Liver (tissue), 9 donors: ENCODE measurements around the gene WWOX. TPM values are rescaled to one million over a fixed set of nuclear protein-coding genes. Genes with fewer than 3 reads are reported as not detected.

Experiments
- DNase-seq: peaks from one replicate; pipeline ENCODE4 v3.0.0-alpha.2; 2017; ENCODE audit warnings: low spot score
- H3K27ac ChIP-seq, 2 donors: one replicate each; pipeline ENCODE4 v1.7.0; 2013; ENCODE audit warnings: inconsistent platforms in 2 of 2, low read length in 2 of 2, control low read depth in 1 of 2, low read depth in 1 of 2, mild to moderate bottlenecking in 1 of 2
- H3K27me3 ChIP-seq, 4 donors: one replicate each; pipeline versions ENCODE4 v1.6.1 to v1.7.0; 2013; ENCODE audit warnings: low read length in 3 of 4, inconsistent platforms in 1 of 4, mild to moderate bottlenecking in 1 of 4, moderate library complexity in 1 of 4; ENCODE audit not compliant: control insufficient read depth in 4 of 4, insufficient read depth in 4 of 4
- H3K36me3 ChIP-seq, 4 donors: one replicate each; pipeline versions ENCODE4 v1.6.1 to v1.7.0; 2013; ENCODE audit warnings: low read length in 3 of 4, mild to moderate bottlenecking in 3 of 4, low read depth in 1 of 4, moderate library complexity in 1 of 4; ENCODE audit not compliant: control insufficient read depth in 4 of 4, insufficient read depth in 3 of 4
- H3K4me1 ChIP-seq, 4 donors: one replicate each; pipeline versions ENCODE4 v1.6.1 to v1.7.0; 2013; ENCODE audit warnings: low read length in 3 of 4, mild to moderate bottlenecking in 3 of 4, moderate library complexity in 1 of 4; ENCODE audit not compliant: control insufficient read depth in 4 of 4, insufficient read depth in 4 of 4
- H3K4me3 ChIP-seq, 3 donors: one replicate each; pipeline versions ENCODE4 v1.6.1 to v1.7.0; 2013; ENCODE audit warnings: low read length in 3 of 3, control low read depth in 1 of 3, low read depth in 1 of 3, mild to moderate bottlenecking in 1 of 3
- H3K9ac ChIP-seq, 2 donors: one replicate each; pipeline ENCODE4 v1.7.0; 2013; ENCODE audit warnings: low read length in 2 of 2, mild to moderate bottlenecking in 2 of 2, moderate library complexity in 2 of 2, control low read depth in 1 of 2, low read depth in 1 of 2
- H3K9me3 ChIP-seq, 4 donors: one replicate each; pipeline versions ENCODE4 v1.6.1 to v1.7.0; 2013; ENCODE audit warnings: low read length in 3 of 4; ENCODE audit not compliant: control insufficient read depth in 4 of 4
- ATF3 ChIP-seq: IDR thresholded peaks from 2 replicates; pipeline ENCODE4 v1.6.1; 2016; ENCODE audit warnings: antibody characterized with exemption
- CTCF ChIP-seq: fragments of 150-350 bp; IDR thresholded peaks from 2 replicates; pipeline ENCODE4 v1.5.1; 2017; ENCODE audit warnings: improper control_type of control experiment, low read depth, low read length; ENCODE audit not compliant: missing input control
- EGR1 ChIP-seq, 2 donors: IDR thresholded peaks; 2 replicates each; pipeline ENCODE4 v1.6.1; 2016 to 2018; ENCODE audit warnings: antibody characterized with exemption in 2 of 2, low read depth in 2 of 2
- FOXA1 ChIP-seq: IDR thresholded peaks from 2 replicates; pipeline ENCODE4 v1.6.1; 2016; ENCODE audit warnings: antibody characterized with exemption
- FOXA2 ChIP-seq: IDR thresholded peaks from 2 replicates; pipeline ENCODE4 v1.6.1; 2016; ENCODE audit warnings: antibody characterized with exemption
- GABPA ChIP-seq, 2 donors: IDR thresholded peaks in 1 of 2; conservative IDR thresholded peaks in 1 of 2; 2 replicates each; pipeline ENCODE4 v1.6.1; 2016; ENCODE audit warnings: antibody characterized with exemption in 2 of 2, mild to moderate bottlenecking in 1 of 2, moderate library complexity in 1 of 2
- HNF4A ChIP-seq, 2 donors: conservative IDR thresholded peaks; 2 replicates each; pipeline ENCODE4 v1.6.1; 2016; ENCODE audit warnings: antibody characterized with exemption in 2 of 2, mild to moderate bottlenecking in 2 of 2
- HNF4G ChIP-seq: IDR thresholded peaks from 2 replicates; pipeline ENCODE4 v1.6.1; 2016; ENCODE audit warnings: antibody characterized with exemption
- JUND ChIP-seq, 2 donors: IDR thresholded peaks; 2 replicates each; pipeline ENCODE4 v1.6.1; 2016; ENCODE audit warnings: antibody characterized with exemption in 2 of 2
- MAX ChIP-seq: IDR thresholded peaks from 2 replicates; pipeline ENCODE4 v1.6.1; 2016; ENCODE audit warnings: antibody characterized with exemption
- NR2F2 ChIP-seq: IDR thresholded peaks from 2 replicates; pipeline ENCODE4 v1.6.1; 2016; ENCODE audit warnings: antibody characterized with exemption
- RAD21 ChIP-seq, 2 donors: IDR thresholded peaks; 2 replicates each; pipeline ENCODE4 v1.6.1; 2016; ENCODE audit warnings: antibody characterized with exemption in 2 of 2, mild to moderate bottlenecking in 2 of 2
- REST ChIP-seq: IDR thresholded peaks from 2 replicates; pipeline ENCODE4 v1.6.1; 2016; ENCODE audit warnings: antibody characterized with exemption, mild to moderate bottlenecking
- RXRA ChIP-seq, 2 donors: IDR thresholded peaks; 2 replicates each; pipeline ENCODE4 v1.6.1; 2017 to 2018; ENCODE audit warnings: antibody characterized with exemption in 2 of 2, mild to moderate bottlenecking in 1 of 2
- SP1 ChIP-seq: IDR thresholded peaks from 2 replicates; pipeline ENCODE4 v1.6.1; 2018; ENCODE audit warnings: antibody characterized with exemption, mild to moderate bottlenecking
- TAF1 ChIP-seq: conservative IDR thresholded peaks from 2 replicates; pipeline ENCODE4 v1.6.1; 2016; ENCODE audit warnings: antibody characterized with exemption, mild to moderate bottlenecking
- YY1 ChIP-seq: IDR thresholded peaks from 2 replicates; pipeline ENCODE4 v1.6.1; 2016; ENCODE audit warnings: antibody characterized with exemption, mild to moderate bottlenecking
- WGBS: extraction: QIAGEN DNeasy Blood & Tissue Kit; methylation state at CpG from one replicate; pipeline ENCODE4 v1.1.7; 2013; 5-methylcytosine and 5-hydroxymethylcytosine counted together
- polyA plus RNA-seq, 2 donors: library from polyadenylated mRNA; stranded (reverse) in 1 of 2; unstranded in 1 of 2; fragments of 200-250 nt in 1 of 2; fragments of >200 nt in 1 of 2; fragmentation: Nextera tagmentation in 1 of 2; extraction: Ambion mirVana in 1 of 2; gene quantifications; one replicate each; pipeline versions ENCODE4 v1.2.1 to v1.2.3, GENCODE V29; 2013 to 2015
- total RNA-seq, 2 donors: library from RNA; depleted of rRNA; stranded (reverse); fragments of >200 nt; gene quantifications; one replicate each; pipeline ENCODE4 v1.2.3, GENCODE V29; 2014
- TF ChIP-seq, protein P1 (sequence below): IDR thresholded peaks from 2 replicates; pipeline ENCODE4 v1.6.1; 2016; ENCODE audit warnings: antibody characterized with exemption
- donor health status: healthy.
- donor health status: healthy.
- donor health status: healthy.
- donor health status: healthy.
- donor health status: healthy.

WWOX gene
- total and polyA plus RNA-seq, 4 donors, result 9.8 to 46.0 (median 15.3) TPM

- H3K4me3 ChIP-seq, result no peak overlapping the region
Observed at GRCh38 chr16:78211020-78211599, 111.7 kb downstream of the WWOX start.

More at GRCh38 chr16:78211020-78211599, 111.7 kb downstream of the WWOX start:
- Histone ChIP-seq H3K9me3 (no peaks in the 10 kb centered on the region), H3K4me1 (peaks cover 1 to 9% (median 4%) of the 10 kb centered on the region in 4 donors), H3K36me3 (no peaks in the 10 kb centered on the region), H3K9ac (no peak overlapping the region), H3K27me3 (no peaks in the 10 kb centered on the region), H3K27ac (no peak overlapping the region)
- TF ChIP-seq MAX (no peak), JUND (IDR thresholded peaks at IDR 0.05) (no peak), REST (no peak), SP1 (no peak), HNF4G (no peak), RAD21 (IDR thresholded peaks at IDR 0.05) (no peak), NR2F2 (no peak), GABPA (IDR thresholded peaks at IDR 0.05 in 1 of 2, conservative IDR thresholded peaks at IDR 0.05 in 1 of 2) (no peak), RXRA (IDR thresholded peaks at IDR 0.05) (no peak), FOXA2 (no peak), FOXA1 (no peak), TAF1 (no peak), EGR1 (IDR thresholded peaks at IDR 0.05; ENCODE audit: low read depth in 2 of 2) (no peak), HNF4A (conservative IDR thresholded peaks at IDR 0.05) (no peak), ATF3 (no peak), CTCF (no peak), YY1 (no peak)
- TF ChIP-seq, protein P1, sequence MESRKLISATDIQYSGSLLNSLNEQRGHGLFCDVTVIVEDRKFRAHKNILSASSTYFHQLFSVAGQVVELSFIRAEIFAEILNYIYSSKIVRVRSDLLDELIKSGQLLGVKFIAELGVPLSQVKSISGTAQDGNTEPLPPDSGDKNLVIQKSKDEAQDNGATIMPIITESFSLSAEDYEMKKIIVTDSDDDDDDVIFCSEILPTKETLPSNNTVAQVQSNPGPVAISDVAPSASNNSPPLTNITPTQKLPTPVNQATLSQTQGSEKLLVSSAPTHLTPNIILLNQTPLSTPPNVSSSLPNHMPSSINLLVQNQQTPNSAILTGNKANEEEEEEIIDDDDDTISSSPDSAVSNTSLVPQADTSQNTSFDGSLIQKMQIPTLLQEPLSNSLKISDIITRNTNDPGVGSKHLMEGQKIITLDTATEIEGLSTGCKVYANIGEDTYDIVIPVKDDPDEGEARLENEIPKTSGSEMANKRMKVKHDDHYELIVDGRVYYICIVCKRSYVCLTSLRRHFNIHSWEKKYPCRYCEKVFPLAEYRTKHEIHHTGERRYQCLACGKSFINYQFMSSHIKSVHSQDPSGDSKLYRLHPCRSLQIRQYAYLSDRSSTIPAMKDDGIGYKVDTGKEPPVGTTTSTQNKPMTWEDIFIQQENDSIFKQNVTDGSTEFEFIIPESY, result no peak
- WGBS, result 91% methylated on average over 7 of the region's 7 CpGs
- DNase-seq, result no peak
